NB4 (cell line): ENCODE data around the gene SELENOS.

ENCODE experiments used
- DNase-seq: peaks from one replicate; pipeline ENCODE4 v3.0.0; 2010; ENCODE audit warnings: low read depth
- H3K4me3 ChIP-seq: one replicate; pipeline ENCODE4 v1.5.1; 2011; ENCODE audit warnings: mild to moderate bottlenecking, low read depth, low read length, moderate library complexity
- CTCF ChIP-seq: IDR thresholded peaks from one replicate; pipeline ENCODE4 v1.5.1; 2012; ENCODE audit warnings: low read depth, low read length
- MYC ChIP-seq: IDR thresholded peaks from 2 replicates; pipeline ENCODE4 v1.6.1; 2011; ENCODE audit warnings: low read depth, low read length
- POLR2A ChIP-seq: IDR thresholded peaks from 2 replicates; pipeline ENCODE4 v1.6.1; 2011; ENCODE audit warnings: mild to moderate bottlenecking; ENCODE audit not compliant: insufficient read length; ENCODE audit errors: extremely low read depth
- TF ChIP-seq, protein P1 (sequence below): IDR thresholded peaks from 2 replicates; pipeline ENCODE4 v1.6.1; 2011; ENCODE audit warnings: low read depth, low read length

The SELENOS gene

DNA sequence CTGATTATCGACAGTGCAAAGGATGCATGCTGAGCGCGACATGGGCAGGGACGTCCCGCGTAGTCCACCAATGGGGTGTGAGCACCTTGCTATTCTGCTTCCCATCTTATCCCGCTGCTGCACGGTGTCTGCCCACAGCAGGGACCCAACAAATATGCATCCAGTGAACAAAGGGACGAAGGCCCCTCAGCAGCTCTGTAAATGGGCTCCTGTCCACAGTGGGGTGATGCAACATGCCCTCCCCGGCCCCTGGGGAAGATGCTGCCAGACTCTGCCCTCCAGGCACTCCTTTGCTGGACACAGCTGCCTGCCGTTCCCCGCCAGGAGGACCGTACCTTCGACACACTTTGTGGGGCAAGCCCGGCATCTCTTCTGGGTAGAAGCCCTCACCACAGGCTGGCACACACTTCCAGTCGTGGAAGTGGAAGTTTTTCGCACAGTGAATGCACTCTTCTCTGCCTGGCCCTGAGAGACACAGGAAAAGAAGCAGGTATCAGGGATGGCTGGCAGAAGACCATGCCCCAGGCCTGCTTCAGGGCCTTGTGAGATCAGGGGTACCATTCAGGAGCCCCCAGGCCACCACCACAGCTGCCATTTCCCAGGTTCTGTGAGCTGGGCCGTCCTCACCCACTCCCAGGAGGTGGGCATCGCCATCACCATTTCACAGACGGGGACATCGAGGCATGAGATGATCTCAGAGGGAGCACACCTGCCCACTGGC is 35.9 kb upstream of the SELENOS start:
- TF ChIP-seq, protein P1, sequence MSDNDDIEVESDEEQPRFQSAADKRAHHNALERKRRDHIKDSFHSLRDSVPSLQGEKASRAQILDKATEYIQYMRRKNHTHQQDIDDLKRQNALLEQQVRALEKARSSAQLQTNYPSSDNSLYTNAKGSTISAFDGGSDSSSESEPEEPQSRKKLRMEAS: no peak
- TF ChIP-seq MYC (no peak), POLR2A (no peak), CTCF (no peak)
- DNase-seq: no peak

GRCh38 chr15:101310508-101310907 is 33.2 kb upstream of the SELENOS start:
- H3K4me3 ChIP-seq: no peak overlapping the region
- TF ChIP-seq MYC (no peak), POLR2A (no peak), CTCF (no peak)
- TF ChIP-seq, protein P1: no peak
- no peak for DNase-seq

More for the DNA sequence above, 35.9 kb upstream of the SELENOS start:
- no peak overlapping the region for H3K4me3 ChIP-seq

DNA sequence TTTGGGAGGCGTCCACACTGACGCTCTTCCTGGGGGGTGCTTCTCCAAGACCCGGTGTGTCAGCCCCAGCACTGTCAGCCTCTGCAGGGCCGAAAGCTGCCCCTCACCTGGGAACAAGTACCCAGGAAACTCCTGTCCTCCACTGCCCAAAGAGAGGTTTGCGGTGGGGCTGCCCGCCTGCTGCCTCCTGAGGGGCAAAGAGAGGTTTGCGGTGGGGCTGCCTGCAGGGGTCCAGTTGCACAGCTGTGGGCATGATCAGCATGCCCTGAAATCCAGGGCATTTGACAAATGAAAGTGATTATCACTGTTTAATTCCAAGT is 32.8 kb upstream of the SELENOS start:
- no peak for DNase-seq
- no peak overlapping the region for H3K4me3 ChIP-seq
- TF ChIP-seq POLR2A (no peak), MYC (no peak), CTCF (no peak)
- TF ChIP-seq, protein P1: no peak

DNA sequence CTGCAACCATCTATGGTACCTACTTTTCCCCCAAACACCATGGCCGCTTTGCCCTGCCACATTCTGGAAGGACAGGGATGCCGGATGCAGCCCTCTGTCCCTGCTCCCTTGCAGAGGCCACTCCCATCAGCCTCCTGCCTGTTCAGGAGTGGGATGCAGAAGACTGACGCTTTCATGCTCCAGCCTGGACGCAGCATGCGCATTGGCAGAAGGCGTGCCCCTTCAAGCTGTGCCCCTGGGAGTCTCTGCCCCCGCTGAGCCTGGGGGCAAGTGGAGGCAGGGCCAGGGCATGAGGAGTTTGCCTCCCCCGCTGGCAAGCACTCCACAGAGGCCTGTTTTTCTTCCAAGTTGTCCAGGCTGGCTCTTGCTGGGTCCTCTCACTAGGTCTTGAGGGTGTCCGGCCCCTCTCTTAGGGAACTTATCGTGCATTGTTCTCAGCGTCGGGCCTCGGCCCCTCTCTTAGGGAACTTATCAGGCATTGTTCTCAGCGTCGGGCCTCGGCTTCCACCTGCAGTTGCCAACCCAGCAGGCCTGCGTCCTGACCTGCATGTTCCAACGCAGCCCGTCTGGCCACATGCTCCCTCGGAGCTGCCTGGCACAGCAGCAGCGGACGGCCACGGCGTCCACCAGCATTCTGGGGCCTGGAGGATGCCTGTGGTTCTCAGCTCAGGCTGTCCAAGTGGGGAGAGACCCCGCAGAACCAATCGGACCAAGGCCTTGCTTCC is 32.3 kb upstream of the SELENOS start:
- H3K4me3 ChIP-seq: no peak overlapping the region
- TF ChIP-seq, protein P1: no peak
- no peak for TF ChIP-seq CTCF
- TF ChIP-seq POLR2A: no peak
- no peak for TF ChIP-seq MYC
- no peak for DNase-seq

DNA sequence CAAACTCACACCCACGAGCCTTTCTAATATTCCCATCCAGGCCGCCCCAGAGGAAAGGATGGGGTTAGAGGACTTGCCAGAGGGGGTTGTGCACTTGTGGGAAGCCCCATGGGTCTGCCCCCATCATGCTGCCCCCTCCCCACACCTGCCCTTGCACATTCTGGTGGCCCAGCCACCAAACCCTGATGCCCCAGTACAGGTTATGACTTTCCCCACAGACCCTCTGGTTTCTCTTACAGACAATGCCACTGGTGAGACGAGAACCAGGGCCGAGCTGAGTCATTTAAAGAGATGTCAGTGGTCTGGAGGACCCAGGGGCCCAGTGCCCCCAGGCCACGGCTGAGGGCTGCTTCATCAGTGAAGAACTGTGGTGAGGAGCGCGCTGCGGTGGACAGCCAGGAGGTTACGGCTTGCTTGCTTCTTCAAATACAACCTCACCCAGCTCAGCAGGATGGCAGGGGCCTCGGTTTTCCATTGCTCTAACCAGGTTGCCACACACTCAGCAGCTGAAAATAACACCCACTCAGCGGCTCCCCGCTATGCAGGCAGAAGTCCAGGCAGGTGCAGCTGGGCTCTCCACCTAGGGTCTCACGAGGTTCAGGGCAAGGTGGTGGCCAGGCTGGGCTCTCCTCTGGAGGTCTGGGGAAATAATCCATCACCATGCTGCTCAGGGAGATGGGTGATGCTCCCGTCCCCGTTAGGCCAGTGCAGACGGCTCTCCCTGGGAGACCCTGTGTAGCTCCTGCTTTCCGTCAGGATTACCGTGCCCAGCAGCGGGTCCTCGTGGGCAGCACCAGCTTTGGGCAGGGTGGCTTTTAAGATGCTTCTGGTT is 31.5 kb upstream of the SELENOS start:
- no peak overlapping the region for H3K4me3 ChIP-seq
- TF ChIP-seq POLR2A (no peak), CTCF (no peak), MYC (no peak)
- TF ChIP-seq, protein P1: no peak
- no peak for DNase-seq
